Astrocyte (in vitro differentiated cells and primary cell): ENCODE measurements around the gene HTR5A. TPM values are rescaled to one million over a fixed set of nuclear protein-coding genes. Genes with fewer than 3 reads are reported as not detected.

Experiments
- DNase-seq: peaks from one replicate; pipeline ENCODE4 v3.0.0-alpha.2; 2010; ENCODE audit warnings: low read depth
- FAIRE-seq: peaks from 2 replicates; lab custom pipeline; 2011; peaks lifted over from hg19 to GRCh38; lab: Jason Lieb, UNC
- H2AFZ ChIP-seq: 2 replicates; pipeline ENCODE4 v1.6.0; 2012; ENCODE audit warnings: low read depth, low read length, inconsistent platforms
- H3K27ac ChIP-seq: 2 replicates; pipeline ENCODE4 v1.5.1; 2011; ENCODE audit warnings: low read depth, low read length, inconsistent platforms
- H3K27me3 ChIP-seq: 2 replicates; pipeline ENCODE4 v1.6.0; 2011; ENCODE audit warnings: low read length, inconsistent platforms; ENCODE audit not compliant: insufficient read depth
- H3K36me3 ChIP-seq: 2 replicates; pipeline ENCODE4 v1.5.1; 2011; ENCODE audit warnings: low read length, inconsistent platforms; ENCODE audit not compliant: insufficient read depth
- H3K4me1 ChIP-seq: 2 replicates; pipeline ENCODE4 v1.5.1; 2011; ENCODE audit warnings: low read length, inconsistent platforms; ENCODE audit not compliant: insufficient read depth
- H3K4me2 ChIP-seq: 2 replicates; pipeline ENCODE4 v1.6.0; 2012; ENCODE audit warnings: low read length, inconsistent platforms
- H3K4me3 ChIP-seq: 2 replicates; pipeline ENCODE4 v1.5.1; 2011; ENCODE audit warnings: low read depth, mild to moderate bottlenecking, low read length, inconsistent platforms; ENCODE audit not compliant: insufficient read depth
- H3K79me2 ChIP-seq: 2 replicates; pipeline ENCODE4 v1.6.0; 2012; ENCODE audit warnings: mild to moderate bottlenecking, low read length, inconsistent platforms; ENCODE audit not compliant: insufficient read depth
- H3K9ac ChIP-seq: 2 replicates; pipeline ENCODE4 v1.6.0; 2012; ENCODE audit warnings: mild to moderate bottlenecking, low read length, inconsistent platforms
- H3K9me3 ChIP-seq: 2 replicates; pipeline ENCODE4 v1.5.1; 2012; ENCODE audit warnings: low read depth, mild to moderate bottlenecking, low read length, inconsistent platforms; ENCODE audit not compliant: insufficient read depth
- H4K20me1 ChIP-seq: 2 replicates; pipeline ENCODE4 v1.6.0; 2012; ENCODE audit warnings: low read length, inconsistent platforms; ENCODE audit not compliant: insufficient read depth
- H3K27ac Mint-ChIP-seq: one replicate; pipeline ENCODE4 v1.8.0; 2021; ENCODE audit warnings: mild to moderate bottlenecking, mixed read lengths; ENCODE audit not compliant: unreplicated experiment
- H3K27me3 Mint-ChIP-seq: one replicate; pipeline ENCODE4 v1.8.0; 2021; ENCODE audit warnings: low read depth, mixed read lengths; ENCODE audit not compliant: unreplicated experiment
- H3K36me3 Mint-ChIP-seq: one replicate; pipeline ENCODE4 v1.8.0; 2021; ENCODE audit warnings: low read depth, mixed read lengths; ENCODE audit not compliant: unreplicated experiment
- H3K4me1 Mint-ChIP-seq: one replicate; pipeline ENCODE4 v1.8.0; 2021; ENCODE audit warnings: low read depth, mixed read lengths; ENCODE audit not compliant: unreplicated experiment
- H3K4me3 Mint-ChIP-seq: one replicate; pipeline ENCODE4 v1.8.0; 2021; ENCODE audit warnings: mild to moderate bottlenecking, moderate library complexity, mixed read lengths; ENCODE audit not compliant: unreplicated experiment
- H3K9me3 Mint-ChIP-seq: one replicate; pipeline ENCODE4 v1.8.0; 2021; ENCODE audit warnings: mild to moderate bottlenecking, mixed read lengths; ENCODE audit not compliant: unreplicated experiment
- CTCF ChIP-seq: IDR thresholded peaks from 2 replicates; pipeline ENCODE4 v1.5.1; 2011; ENCODE audit warnings: low read depth, mild to moderate bottlenecking, inconsistent platforms, low read length, moderate library complexity; ENCODE audit not compliant: insufficient read depth
- EZH2 ChIP-seq: IDR thresholded peaks from 2 replicates; pipeline ENCODE4 v1.6.1; 2012; ENCODE audit warnings: mild to moderate bottlenecking, low read length, inconsistent platforms; ENCODE audit not compliant: insufficient read depth
- total RNA-seq: library from RNA; stranded (reverse); gene quantifications from 2 replicates; pipeline ENCODE4 v1.2.1, GENCODE V29; 2021

HTR5A gene
- total RNA-seq, 1 donor from 2014 or later: not detected

GRCh38 chr7:155103839-155104238, 33.7 kb downstream of the HTR5A start:
- Histone ChIP-seq H3K4me3 (no peak overlapping the region), H3K27me3 (peaks cover 5% of the 10 kb centered on the region), H3K79me2 (no peaks in the 10 kb centered on the region), H4K20me1 (no peaks in the 10 kb centered on the region), H3K27ac (no peak overlapping the region), H3K9ac (no peak overlapping the region), H3K9me3 (no peaks in the 10 kb centered on the region), H2AFZ (no peak overlapping the region), H3K4me2 (no peak overlapping the region), H3K4me1 (no peaks in the 10 kb centered on the region), H3K36me3 (no peaks in the 10 kb centered on the region)
- Mint-ChIP-seq H3K4me1 (no peaks in the 10 kb centered on the region), H3K36me3 (no peaks in the 10 kb centered on the region), H3K9me3 (peaks cover 1% of the 10 kb centered on the region), H3K27ac (no peak overlapping the region), H3K27me3 (peaks cover 32% of the 10 kb centered on the region), H3K4me3 (no peak overlapping the region)
- FAIRE-seq: no peak
- no peak for DNase-seq
- TF ChIP-seq CTCF: no peak
- TF ChIP-seq EZH2: no peak

- no peaks in the 10 kb centered on the region for H3K4me1 Mint-ChIP-seq
- TF ChIP-seq EZH2 (no peak), CTCF (no peak)
- Histone ChIP-seq H2AFZ (no peak overlapping the region), H3K79me2 (no peaks in the 10 kb centered on the region), H4K20me1 (no peaks in the 10 kb centered on the region), H3K36me3 (no peaks in the 10 kb centered on the region), H3K9me3 (no peaks in the 10 kb centered on the region), H3K4me2 (no peak overlapping the region), H3K9ac (no peak overlapping the region), H3K4me3 (no peak overlapping the region), H3K4me1 (no peaks in the 10 kb centered on the region), H3K27me3 (peaks cover 5% of the 10 kb centered on the region), H3K27ac (no peak overlapping the region)
- H3K27me3 Mint-ChIP-seq: peaks cover 31% of the 10 kb centered on the region
- H3K9me3 Mint-ChIP-seq: no peaks in the 10 kb centered on the region
- FAIRE-seq: no peak
- H3K4me3 Mint-ChIP-seq: no peak overlapping the region
- no peak overlapping the region for H3K27ac Mint-ChIP-seq
- H3K36me3 Mint-ChIP-seq: no peaks in the 10 kb centered on the region
- DNase-seq: no peak
Observed at GRCh38 chr7:155104913-155105312, 34.8 kb downstream of the HTR5A start.

- no peak for TF ChIP-seq EZH2
- no peak for TF ChIP-seq CTCF
- H3K27me3 ChIP-seq: peaks cover 5% of the 10 kb centered on the region
- H3K9me3 Mint-ChIP-seq: no peaks in the 10 kb centered on the region
- no peak overlapping the region for H3K27ac Mint-ChIP-seq
- DNase-seq (no peak), FAIRE-seq (no peak)
- no peaks in the 10 kb centered on the region for H4K20me1 ChIP-seq
- H3K4me3 Mint-ChIP-seq: no peak overlapping the region
- no peaks in the 10 kb centered on the region for H3K9me3 ChIP-seq
- no peaks in the 10 kb centered on the region for H3K79me2 ChIP-seq
- H3K36me3 Mint-ChIP-seq: no peaks in the 10 kb centered on the region
- H3K27ac ChIP-seq: no peak overlapping the region
- no peaks in the 10 kb centered on the region for H3K4me1 Mint-ChIP-seq
- no peaks in the 10 kb centered on the region for H3K4me1 ChIP-seq
- H3K9ac ChIP-seq: no peak overlapping the region
- no peak overlapping the region for H3K4me3 ChIP-seq
- no peak overlapping the region for H2AFZ ChIP-seq
- H3K36me3 ChIP-seq: no peaks in the 10 kb centered on the region
- H3K27me3 Mint-ChIP-seq: peaks cover 32% of the 10 kb centered on the region
- no peak overlapping the region for H3K4me2 ChIP-seq
Observed at GRCh38 chr7:155106356-155106755, 36.2 kb downstream of the HTR5A start.
